ENCODE measurements around the gene TMEM91. TPM values are rescaled to one million over a fixed set of nuclear protein-coding genes. Genes with fewer than 3 reads are reported as not detected.

The TMEM91 gene
- total RNA-seq, 1 experiment from 2014 or later: 5.3 TPM

- no peak for DNase-seq (ENCODE audit: low spot score)
- H3K4me3 Mint-ChIP-seq: no peak overlapping the region
- ATAC-seq: no peak
- H3K27me3 Mint-ChIP-seq (ENCODE audit: low read depth): peaks cover 19% of the 10 kb centered on the region
- no peaks in the 10 kb centered on the region for H3K9me3 Mint-ChIP-seq
- H3K4me1 Mint-ChIP-seq: peaks cover 25% of the 10 kb centered on the region
- TF ChIP-seq JAZF1 (CRISPR knock-in tag; IDR thresholded peaks at IDR 0.05) (no peak), OVOL2 (CRISPR knock-in tag; IDR thresholded peaks at IDR 0.05; ENCODE audit: borderline replicate concordance) (no peak), ATF1 (CRISPR knock-in tag; IDR thresholded peaks at IDR 0.05) (no peak), TP53 (CRISPR knock-in tag; IDR thresholded peaks at IDR 0.05) (no peak), GABPB1 (CRISPR knock-in tag; IDR thresholded peaks at IDR 0.05) (no peak), FOXJ3 (CRISPR knock-in tag; IDR thresholded peaks at IDR 0.05; ENCODE audit: borderline replicate concordance) (no peak), ZNF396 (CRISPR knock-in tag; IDR thresholded peaks at IDR 0.05; ENCODE audit: borderline replicate concordance) (no peak), PREB (CRISPR knock-in tag; IDR thresholded peaks at IDR 0.05; ENCODE audit: borderline replicate concordance) (no peak), IRF2 (CRISPR knock-in tag; IDR thresholded peaks at IDR 0.05; ENCODE audit: borderline replicate concordance, low read depth) (no peak), ZNF219 (CRISPR knock-in tag; IDR thresholded peaks at IDR 0.05; ENCODE audit: borderline replicate concordance) (no peak), HMGA2 (CRISPR knock-in tag; IDR thresholded peaks at IDR 0.05) (no peak), SMAD4 (CRISPR knock-in tag; IDR thresholded peaks at IDR 0.05) (no peak), ZNF281 (CRISPR knock-in tag; IDR thresholded peaks at IDR 0.05) (no peak), USF2 (CRISPR knock-in tag; IDR thresholded peaks at IDR 0.05) (no peak)
- TF ChIP-seq, protein P1, sequence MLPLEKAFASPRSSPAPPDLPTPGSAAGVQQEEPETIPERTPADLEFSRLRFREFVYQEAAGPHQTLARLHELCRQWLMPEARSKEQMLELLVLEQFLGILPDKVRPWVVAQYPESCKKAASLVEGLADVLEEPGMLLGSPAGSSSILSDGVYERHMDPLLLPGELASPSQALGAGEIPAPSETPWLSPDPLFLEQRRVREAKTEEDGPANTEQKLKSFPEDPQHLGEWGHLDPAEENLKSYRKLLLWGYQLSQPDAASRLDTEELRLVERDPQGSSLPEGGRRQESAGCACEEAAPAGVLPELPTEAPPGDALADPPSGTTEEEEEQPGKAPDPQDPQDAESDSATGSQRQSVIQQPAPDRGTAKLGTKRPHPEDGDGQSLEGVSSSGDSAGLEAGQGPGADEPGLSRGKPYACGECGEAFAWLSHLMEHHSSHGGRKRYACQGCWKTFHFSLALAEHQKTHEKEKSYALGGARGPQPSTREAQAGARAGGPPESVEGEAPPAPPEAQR (CRISPR knock-in tag; IDR thresholded peaks at IDR 0.05): no peak
- ChIA-PET POLR2A (no interaction called here), CTCF (interaction anchor here (0.7 to 1.8 kb wide), 4 partner anchors 11 to 868 kb away, joined by 3 to 5 read pairs (median 3); no protein-coding TSS in a partner anchor)
- H3K27ac Mint-ChIP-seq: no peak overlapping the region
- H3K36me3 Mint-ChIP-seq: no peaks in the 10 kb centered on the region
These were observed 40.9 kb upstream of the TMEM91 start for GRCh38 chr19:41335467-41335866.

DNA sequence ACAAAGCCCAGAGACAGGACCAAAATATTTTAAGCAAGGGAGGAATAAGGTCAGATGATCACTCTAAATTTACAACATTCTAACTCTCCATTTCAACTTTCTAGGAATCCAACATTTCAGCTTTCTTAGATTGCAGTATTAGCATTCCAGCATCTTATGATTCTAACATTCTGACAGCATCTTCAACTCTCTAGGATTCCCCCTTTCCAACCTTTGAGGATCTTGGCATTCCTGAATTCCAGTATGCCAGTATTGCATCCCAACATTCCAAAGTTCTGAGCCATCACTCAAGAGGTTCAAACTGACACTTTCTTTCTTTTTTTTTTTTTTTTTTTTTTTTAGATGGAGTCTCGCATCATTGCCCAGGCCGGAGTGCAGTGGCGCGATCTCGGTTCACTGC, 36.4 kb upstream of the TMEM91 start:
- DNase-seq (ENCODE audit: low spot score) (no peak), ATAC-seq (no peak)
- Mint-ChIP-seq H3K4me3 (no peak overlapping the region), H3K27me3 (ENCODE audit: low read depth) (no peaks in the 10 kb centered on the region), H3K4me1 (no peaks in the 10 kb centered on the region), H3K9me3 (no peaks in the 10 kb centered on the region), H3K36me3 (no peaks in the 10 kb centered on the region), H3K27ac (no peak overlapping the region)
- ChIA-PET CTCF (interaction anchor here (0.7 kb wide), 1 partner anchor 1101 kb away, joined by 6 read pairs; no protein-coding TSS in a partner anchor), POLR2A (no interaction called here)
- TF ChIP-seq ZNF263 (CRISPR knock-in tag; IDR thresholded peaks at IDR 0.05; ENCODE audit: low read depth) (no peak), KAT7 (CRISPR knock-in tag; IDR thresholded peaks at IDR 0.05; ENCODE audit: borderline replicate concordance) (no peak), NFYB (CRISPR knock-in tag; conservative IDR thresholded peaks at IDR 0.05; ENCODE audit: low read depth) (no peak), RORB (CRISPR knock-in tag; IDR thresholded peaks at IDR 0.05) (no peak)

Measured in WTC11 (cell line).